ENCODE results near the gene MLXIPL. TPM values are rescaled to one million over a fixed set of nuclear protein-coding genes. Genes with fewer than 3 reads are reported as not detected.
"Not testable (repeated sequence)": the region's sequence is repeated elsewhere in the genome, so short reads cannot be mapped to it uniquely, and the experiment has no call there.

The MLXIPL gene
- total RNA-seq, 1 experiment from 2014 or later: 20.6 TPM

DNA sequence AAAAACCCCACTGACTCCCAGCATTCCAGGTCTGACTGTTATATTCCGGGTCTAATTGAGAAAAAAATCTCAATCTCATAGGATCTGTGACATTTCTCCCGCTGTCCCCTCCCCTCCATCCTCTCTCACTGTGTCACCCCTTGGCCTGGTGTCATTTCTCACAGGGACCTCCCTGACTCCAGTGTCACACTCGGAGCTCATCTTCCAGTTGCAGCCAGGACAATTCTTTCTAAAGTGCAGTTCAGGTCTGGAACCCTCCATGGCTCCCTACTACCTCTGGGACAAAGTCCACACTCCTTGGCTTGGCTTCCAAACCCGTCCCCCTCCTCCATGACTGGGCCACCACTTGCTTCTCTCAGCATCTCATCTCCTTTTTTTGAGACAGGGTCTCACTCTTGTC, 14.2 kb downstream of the MLXIPL start:
- Histone ChIP-seq H3K9me3 (ENCODE audit: low read depth, low read length, poor library complexity, severe bottlenecking) (no peaks in the 10 kb centered on the region), H3K36me3 (ENCODE audit: insufficient read depth, low read length, poor library complexity, severe bottlenecking) (no peaks in the 10 kb centered on the region), H3K27me3 (replicated peaks; ENCODE audit: insufficient read depth, low read depth, low read length, poor library complexity) (no peaks in the 10 kb centered on the region), H3K4me1 (ENCODE audit: insufficient read depth, low read length, poor library complexity, severe bottlenecking) (no peaks in the 10 kb centered on the region), H3K4me3 (ENCODE audit: low read depth, low read length, poor library complexity, severe bottlenecking) (no peak overlapping the region), H3K27ac (ENCODE audit: low read depth, low read length, poor library complexity, severe bottlenecking) (no peak overlapping the region)
- ChIA-PET CTCF (interaction anchor here (0.6 kb wide), 1 partner anchor 57 kb away, joined by 4 read pairs; no protein-coding TSS in a partner anchor), POLR2A (ENCODE audit: low non-redundant PET) (no interaction called here)
- intact Hi-C loops (cut with micrococcal nuclease; ENCODE audit: unreplicated experiment): no loop called here
- no TSS peak for BruUV-seq (replicated peaks)
- no peak for DNase-seq (ENCODE audit: low spot score)
- no peak for TF ChIP-seq EZH2 (IDR thresholded peaks at IDR 0.05; ENCODE audit: borderline replicate concordance, low read depth, low read length, poor library complexity, severe bottlenecking)
- no peak for TF ChIP-seq CTCF (conservative IDR thresholded peaks at IDR 0.05; ENCODE audit: low read depth, low read length)

GRCh38 chr7:73607692-73607983, 16.7 kb downstream of the MLXIPL start:
- H3K27me3 ChIP-seq (replicated peaks; ENCODE audit: insufficient read depth, low read depth, low read length, poor library complexity); H3K4me3 ChIP-seq (ENCODE audit: low read depth, low read length, poor library complexity, severe bottlenecking); BruUV-seq (replicated peaks); DNase-seq (ENCODE audit: low spot score); H3K36me3 ChIP-seq (ENCODE audit: insufficient read depth, low read length, poor library complexity, severe bottlenecking); POLR2A ChIA-PET (ENCODE audit: low non-redundant PET); H3K9me3 ChIP-seq (ENCODE audit: low read depth, low read length, poor library complexity, severe bottlenecking); H3K4me1 ChIP-seq (ENCODE audit: insufficient read depth, low read length, poor library complexity, severe bottlenecking); H3K27ac ChIP-seq (ENCODE audit: low read depth, low read length, poor library complexity, severe bottlenecking): not testable (repeated sequence)
- intact Hi-C loops (cut with micrococcal nuclease; ENCODE audit: unreplicated experiment): loop anchor here (1.0 to 10.0 kb wide), 3 partner anchors 60 to 247 kb away; partner anchors contain the start of gene VPS37D
- CTCF ChIA-PET: interaction anchor here (0.7 to 3.0 kb wide), 10 partner anchors 21 to 247 kb away, joined by 3 to 45 read pairs (median 6); partner anchors contain the start of gene ABHD11

- POLR2A ChIA-PET (ENCODE audit: low non-redundant PET): no interaction called here
- Histone ChIP-seq H3K4me1 (ENCODE audit: insufficient read depth, low read length, poor library complexity, severe bottlenecking) (no peaks in the 10 kb centered on the region), H3K9me3 (ENCODE audit: low read depth, low read length, poor library complexity, severe bottlenecking) (no peaks in the 10 kb centered on the region), H3K4me3 (ENCODE audit: low read depth, low read length, poor library complexity, severe bottlenecking) (no peak overlapping the region), H3K27me3 (replicated peaks; ENCODE audit: insufficient read depth, low read depth, low read length, poor library complexity) (no peaks in the 10 kb centered on the region), H3K36me3 (ENCODE audit: insufficient read depth, low read length, poor library complexity, severe bottlenecking) (no peaks in the 10 kb centered on the region), H3K27ac (ENCODE audit: low read depth, low read length, poor library complexity, severe bottlenecking) (no peak overlapping the region)
- TF ChIP-seq CTCF (conservative IDR thresholded peaks at IDR 0.05; ENCODE audit: low read depth, low read length) (peak; percentile 97), EZH2 (IDR thresholded peaks at IDR 0.05; ENCODE audit: borderline replicate concordance, low read depth, low read length, poor library complexity, severe bottlenecking) (no peak)
- peak; percentile 84 for DNase-seq (ENCODE audit: low spot score)
- CTCF ChIA-PET: interaction anchor here (0.5 to 3.0 kb wide), 16 partner anchors 10 to 793 kb away, joined by 3 to 45 read pairs (median 4); partner anchors contain the start of gene ABHD11
- intact Hi-C loops (cut with micrococcal nuclease; ENCODE audit: unreplicated experiment): loop anchor here (1.0 to 10.0 kb wide), 3 partner anchors 60 to 248 kb away; partner anchors contain the start of gene VPS37D
- no TSS peak for BruUV-seq (replicated peaks)
Observed at GRCh38 chr7:73606801-73607691, 17.3 kb downstream of the MLXIPL start.
